AG10803 (cell line): ENCODE data around the gene PCSK9.
A peak's percentile ranks its signal among the peaks of the same experiment; 100 is the strongest.

Source experiments
- DNase-seq: peaks from one replicate; pipeline ENCODE4 v3.0.0; 2010; ENCODE audit warnings: low read depth
- H3K4me3 ChIP-seq: 2 replicates; pipeline ENCODE4 v1.5.1; 2011; ENCODE audit warnings: mild to moderate bottlenecking, low read length, control low read depth
- TF ChIP-seq, protein P1 (sequence below): conservative IDR thresholded peaks from 2 replicates; pipeline ENCODE4 v1.5.1; 2011; ENCODE audit warnings: mild to moderate bottlenecking, low read length, control low read depth, inconsistent platforms

The PCSK9 gene

DNA sequence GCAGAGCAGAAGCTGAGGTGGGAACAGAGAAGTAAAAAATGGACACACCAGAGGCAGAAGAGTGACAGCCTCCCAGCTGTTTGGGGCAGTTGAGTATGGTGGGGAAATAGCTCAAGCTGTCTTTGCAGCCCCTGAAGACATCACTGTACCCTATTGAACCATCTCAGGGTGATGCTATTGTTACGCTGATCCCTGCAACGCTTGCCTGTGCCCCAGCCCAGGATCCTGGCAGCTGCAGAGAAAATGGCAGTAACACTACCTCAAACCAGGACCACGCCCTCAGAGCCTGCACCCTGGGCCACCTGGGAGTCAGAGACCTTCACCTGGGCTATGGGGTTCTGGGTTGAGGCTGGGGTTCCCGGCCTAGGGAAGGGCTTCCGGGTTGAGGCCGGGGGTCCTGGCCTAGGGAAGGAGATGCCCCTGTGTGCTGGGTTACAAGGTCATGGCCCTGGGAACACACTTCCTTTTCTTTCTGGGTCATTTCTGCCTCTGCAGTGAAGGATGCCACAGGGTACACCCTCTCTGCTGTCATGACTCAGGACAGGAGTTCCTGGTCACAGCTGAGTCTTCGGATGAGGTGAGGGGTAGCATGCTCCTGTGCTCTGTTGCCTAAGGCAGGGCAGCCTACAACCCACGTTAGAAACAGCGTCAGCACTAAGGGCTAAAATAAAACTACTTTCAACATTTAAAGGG, 29.0 kb upstream of the PCSK9 start:
- H3K4me3 ChIP-seq = no peak overlapping the region
- DNase-seq = no peak
- TF ChIP-seq, protein P1, sequence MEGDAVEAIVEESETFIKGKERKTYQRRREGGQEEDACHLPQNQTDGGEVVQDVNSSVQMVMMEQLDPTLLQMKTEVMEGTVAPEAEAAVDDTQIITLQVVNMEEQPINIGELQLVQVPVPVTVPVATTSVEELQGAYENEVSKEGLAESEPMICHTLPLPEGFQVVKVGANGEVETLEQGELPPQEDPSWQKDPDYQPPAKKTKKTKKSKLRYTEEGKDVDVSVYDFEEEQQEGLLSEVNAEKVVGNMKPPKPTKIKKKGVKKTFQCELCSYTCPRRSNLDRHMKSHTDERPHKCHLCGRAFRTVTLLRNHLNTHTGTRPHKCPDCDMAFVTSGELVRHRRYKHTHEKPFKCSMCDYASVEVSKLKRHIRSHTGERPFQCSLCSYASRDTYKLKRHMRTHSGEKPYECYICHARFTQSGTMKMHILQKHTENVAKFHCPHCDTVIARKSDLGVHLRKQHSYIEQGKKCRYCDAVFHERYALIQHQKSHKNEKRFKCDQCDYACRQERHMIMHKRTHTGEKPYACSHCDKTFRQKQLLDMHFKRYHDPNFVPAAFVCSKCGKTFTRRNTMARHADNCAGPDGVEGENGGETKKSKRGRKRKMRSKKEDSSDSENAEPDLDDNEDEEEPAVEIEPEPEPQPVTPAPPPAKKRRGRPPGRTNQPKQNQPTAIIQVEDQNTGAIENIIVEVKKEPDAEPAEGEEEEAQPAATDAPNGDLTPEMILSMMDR = no peak

DNA sequence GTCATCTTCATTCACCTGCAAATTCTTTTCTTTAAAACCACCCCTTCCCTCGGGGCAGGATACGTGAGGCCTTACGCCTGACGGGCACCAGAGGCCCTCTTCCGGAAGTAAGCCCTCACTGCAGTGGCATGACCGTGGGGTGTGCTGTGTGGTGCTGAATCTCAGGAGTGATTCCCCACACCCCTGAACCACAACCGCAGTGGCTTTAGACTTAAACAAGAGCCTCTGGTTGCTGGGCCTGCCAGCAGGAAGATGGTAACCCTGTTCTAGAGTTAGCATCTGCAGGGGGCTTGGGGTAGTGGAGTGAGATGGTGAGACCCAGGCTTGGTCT, 28.5 kb upstream of the PCSK9 start:
- no peak overlapping the region for H3K4me3 ChIP-seq
- TF ChIP-seq, protein P1 = no peak
- no peak for DNase-seq

DNA sequence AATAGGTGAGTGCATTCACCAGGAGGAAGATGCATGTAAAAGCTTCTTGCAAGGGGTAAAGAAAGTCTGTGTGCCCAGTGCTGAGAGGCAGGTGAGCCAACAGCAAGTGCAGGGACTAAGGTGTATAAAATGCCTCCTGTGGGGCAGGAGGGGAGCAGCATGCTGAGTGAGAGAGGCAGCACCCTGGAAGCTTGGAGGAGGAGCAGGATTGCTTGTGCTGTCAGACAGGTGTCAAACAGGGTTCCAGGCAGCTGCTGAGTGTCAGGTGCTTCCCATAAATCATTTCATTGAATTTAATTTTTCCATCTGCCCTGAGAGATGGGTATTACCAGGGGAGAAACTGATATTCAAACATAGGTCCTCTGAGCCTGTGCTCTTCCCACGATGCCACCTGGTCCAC, 26.7 kb upstream of the PCSK9 start:
- no peak for DNase-seq
- TF ChIP-seq, protein P1 = no peak
- no peak overlapping the region for H3K4me3 ChIP-seq

DNA sequence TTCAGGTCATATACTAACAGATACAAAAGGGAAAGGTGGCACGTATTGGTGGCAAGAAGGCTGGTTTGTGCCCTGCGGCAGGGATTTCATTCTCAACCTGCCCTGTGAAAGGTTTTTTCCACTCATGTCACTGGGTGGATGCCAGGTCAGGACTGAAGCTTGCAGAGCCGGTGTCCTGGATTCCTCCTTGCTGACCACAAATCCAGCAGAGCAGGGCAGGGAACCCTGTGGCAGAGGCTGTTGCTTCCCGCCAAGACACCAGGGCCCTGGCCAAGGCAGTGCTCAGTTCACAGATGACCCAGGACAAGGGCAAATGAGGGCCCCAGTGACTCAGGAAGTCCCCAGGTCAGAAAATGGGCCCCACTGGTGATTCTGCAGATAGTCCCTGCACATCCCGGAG, 24.2 kb upstream of the PCSK9 start:
- no peak overlapping the region for H3K4me3 ChIP-seq
- DNase-seq = no peak
- TF ChIP-seq, protein P1 = no peak

DNA sequence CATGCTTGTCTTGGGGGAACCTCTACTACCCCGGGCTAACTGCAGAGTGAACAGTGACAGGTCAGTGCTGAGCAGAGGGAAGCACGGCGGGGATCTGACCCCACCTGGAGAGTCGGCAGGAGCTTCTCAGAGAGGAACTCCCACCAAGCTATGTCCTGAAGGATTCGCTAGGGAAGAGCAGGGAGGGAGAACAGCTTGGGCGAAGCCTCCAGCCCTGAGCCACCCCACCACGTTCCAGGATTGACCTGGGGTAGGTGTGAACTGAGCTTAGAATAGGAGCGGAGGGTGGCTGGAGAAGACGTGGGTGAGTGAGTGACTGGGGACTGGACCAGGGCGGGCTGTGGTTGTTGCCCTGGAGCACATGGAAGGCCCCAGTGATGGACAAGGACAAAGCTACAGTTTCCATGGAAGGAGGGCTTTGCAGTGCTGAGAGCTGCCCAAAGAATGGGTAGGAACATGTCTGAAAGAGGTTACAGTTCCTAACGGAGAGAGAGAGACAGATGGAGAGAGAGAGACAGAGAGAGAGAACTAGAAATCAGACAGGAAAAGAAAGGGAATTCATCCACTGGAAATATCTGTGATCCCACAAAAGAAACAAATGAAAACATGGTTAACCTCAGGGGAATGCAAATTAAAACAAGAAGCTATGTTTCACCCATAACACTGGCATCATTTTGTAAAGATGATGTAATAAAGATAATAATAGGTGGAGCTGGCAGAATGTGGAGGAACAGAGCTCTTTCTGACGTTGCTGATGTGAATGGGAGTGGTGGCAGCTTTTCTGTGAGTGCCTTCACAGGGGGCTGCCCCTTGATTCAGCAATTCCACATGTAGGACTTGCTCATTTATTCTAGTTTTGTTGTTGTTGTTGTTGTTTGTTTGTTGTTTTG, 23.4 kb upstream of the PCSK9 start:
- DNase-seq = peak; percentile 58
- H3K4me3 ChIP-seq = no peak overlapping the region
- TF ChIP-seq, protein P1 = no peak

DNA sequence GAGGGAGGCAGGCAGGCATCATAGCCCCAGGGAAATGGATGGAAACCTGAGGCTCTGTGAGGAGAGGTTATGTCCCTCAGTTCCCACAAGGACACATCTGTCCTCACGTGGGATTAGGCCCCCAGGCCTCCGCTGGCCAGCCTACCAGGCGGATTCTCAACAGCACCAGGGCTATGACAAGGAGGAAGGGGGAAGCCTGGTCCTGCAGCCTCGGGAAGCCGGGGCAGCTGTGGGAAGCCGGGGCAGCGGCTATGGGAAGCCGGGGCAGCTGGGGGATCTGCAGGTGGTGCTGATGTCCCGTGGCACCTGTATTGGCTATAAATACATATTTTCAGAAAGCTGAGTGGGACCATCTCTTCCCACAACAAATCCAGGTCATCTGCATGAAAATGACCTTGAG, 21.0 kb upstream of the PCSK9 start:
- H3K4me3 ChIP-seq = no peak overlapping the region
- DNase-seq = no peak
- TF ChIP-seq, protein P1 = no peak
